GM06990 (cell line): ENCODE data around the gene GTPBP3.
A peak's percentile ranks its signal among the peaks of the same experiment; 100 is the strongest.
"Not testable (repeated sequence)": the region's sequence is repeated elsewhere in the genome, so short reads cannot be mapped to it uniquely, and the experiment has no call there.

Experiments used
- DNase-seq: peaks from one replicate; pipeline ENCODE4 v3.0.0-alpha.2; 2011; ENCODE audit not compliant: insufficient read length; ENCODE audit errors: extremely low read depth
- H3K27me3 ChIP-seq: replicated peaks from 2 replicates; pipeline ENCODE4 v1.6.0; 2011; ENCODE audit warnings: low read length; ENCODE audit not compliant: control insufficient read depth, insufficient read depth
- H3K36me3 ChIP-seq: 2 replicates; pipeline ENCODE4 v1.5.1; 2011; ENCODE audit warnings: low read length; ENCODE audit not compliant: control insufficient read depth, insufficient read depth
- H3K4me3 ChIP-seq: replicated peaks from 2 replicates; pipeline ENCODE4 v1.5.1; 2011; ENCODE audit warnings: low read depth, mild to moderate bottlenecking, control low read depth, low read length
- CTCF ChIP-seq: IDR thresholded peaks from 2 replicates; pipeline ENCODE4 v1.5.1; 2011; ENCODE audit warnings: low read length, control low read depth, mild to moderate bottlenecking, inconsistent platforms; ENCODE audit not compliant: insufficient read depth, poor library complexity, severe bottlenecking

Gene GTPBP3

GRCh38 chr19:17336872-17337674 lies at the start of gene GTPBP3:
Gene GTPBP3, plus strand, starts transcription at chr19:17337553. Its CDS starts 59 bp downstream, at chr19:17337612.
- TF ChIP-seq CTCF: no peak
- peak; percentile 92 for DNase-seq
- peak within 1 kb of the TSS; percentile 92 for H3K4me3 ChIP-seq
- H3K27me3 ChIP-seq: no peaks in the 10 kb centered on the region
- peaks cover 4% of the 10 kb centered on the region for H3K36me3 ChIP-seq

GRCh38 chr19:17289489-17289888 lies 47.9 kb upstream of the GTPBP3 start:
- H3K36me3 ChIP-seq: peaks cover 5% of the 10 kb centered on the region
- TF ChIP-seq CTCF: no peak
- peak; percentile 69 for DNase-seq
- H3K27me3 ChIP-seq: no peaks in the 10 kb centered on the region
- no peak overlapping the region for H3K4me3 ChIP-seq

- DNase-seq: peak; percentile 82
- peak; percentile 81 for TF ChIP-seq CTCF
- H3K27me3 ChIP-seq: no peaks in the 10 kb centered on the region
- no peaks in the 10 kb centered on the region for H3K36me3 ChIP-seq
- peak overlapping the region; percentile 71 for H3K4me3 ChIP-seq
Observed at GRCh38 chr19:17292301-17293074, 44.9 kb upstream of the GTPBP3 start.

GRCh38 chr19:17293605-17294004 lies 43.7 kb upstream of the GTPBP3 start:
- Histone ChIP-seq H3K36me3 (no peaks in the 10 kb centered on the region), H3K4me3 (no peak overlapping the region), H3K27me3 (no peaks in the 10 kb centered on the region)
- DNase-seq: no peak
- no peak for TF ChIP-seq CTCF

- peak; percentile 77 for DNase-seq
- H3K36me3 ChIP-seq: no peaks in the 10 kb centered on the region
- H3K4me3 ChIP-seq: no peak overlapping the region
- no peak for TF ChIP-seq CTCF
- H3K27me3 ChIP-seq: no peaks in the 10 kb centered on the region
Observed at GRCh38 chr19:17294051-17294891, 43.1 kb upstream of the GTPBP3 start.

GRCh38 chr19:17295551-17295950 lies 41.8 kb upstream of the GTPBP3 start:
- not testable (repeated sequence) for H3K36me3 ChIP-seq, H3K4me3 ChIP-seq, DNase-seq, H3K27me3 ChIP-seq
